ENCODE results near the gene CNNM2. TPM values are rescaled to one million over a fixed set of nuclear protein-coding genes. Genes with fewer than 3 reads are reported as not detected.

Gene CNNM2
- total RNA-seq, 1 experiment from 2014 or later = 16.1 TPM

- ChIA-PET CTCF (no interaction called here), POLR2A (no interaction called here)
- H3K27ac Mint-ChIP-seq (ENCODE audit: unreplicated experiment) = no peak overlapping the region
- intact Hi-C loops (cut with micrococcal nuclease; ENCODE audit: unreplicated experiment) = no loop called here
- no peak for DNase-seq
- H3K4me3 ChIP-seq (ENCODE audit: low read depth, low read length) = no peak overlapping the region
- no peaks in the 10 kb centered on the region for H3K27me3 ChIP-seq (replicated peaks; ENCODE audit: control insufficient read depth, insufficient read depth, low read length)
- H3K27me3 Mint-ChIP-seq (ENCODE audit: insufficient read depth, unreplicated experiment) = no peaks in the 10 kb centered on the region
- H3K36me3 Mint-ChIP-seq (ENCODE audit: insufficient read depth, unreplicated experiment) = no peaks in the 10 kb centered on the region
- TF ChIP-seq, protein P1, sequence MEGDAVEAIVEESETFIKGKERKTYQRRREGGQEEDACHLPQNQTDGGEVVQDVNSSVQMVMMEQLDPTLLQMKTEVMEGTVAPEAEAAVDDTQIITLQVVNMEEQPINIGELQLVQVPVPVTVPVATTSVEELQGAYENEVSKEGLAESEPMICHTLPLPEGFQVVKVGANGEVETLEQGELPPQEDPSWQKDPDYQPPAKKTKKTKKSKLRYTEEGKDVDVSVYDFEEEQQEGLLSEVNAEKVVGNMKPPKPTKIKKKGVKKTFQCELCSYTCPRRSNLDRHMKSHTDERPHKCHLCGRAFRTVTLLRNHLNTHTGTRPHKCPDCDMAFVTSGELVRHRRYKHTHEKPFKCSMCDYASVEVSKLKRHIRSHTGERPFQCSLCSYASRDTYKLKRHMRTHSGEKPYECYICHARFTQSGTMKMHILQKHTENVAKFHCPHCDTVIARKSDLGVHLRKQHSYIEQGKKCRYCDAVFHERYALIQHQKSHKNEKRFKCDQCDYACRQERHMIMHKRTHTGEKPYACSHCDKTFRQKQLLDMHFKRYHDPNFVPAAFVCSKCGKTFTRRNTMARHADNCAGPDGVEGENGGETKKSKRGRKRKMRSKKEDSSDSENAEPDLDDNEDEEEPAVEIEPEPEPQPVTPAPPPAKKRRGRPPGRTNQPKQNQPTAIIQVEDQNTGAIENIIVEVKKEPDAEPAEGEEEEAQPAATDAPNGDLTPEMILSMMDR (IDR thresholded peaks at IDR 0.05; ENCODE audit: insufficient read depth in 1 of 2, low read depth in 1 of 2, low read length in 1 of 2, severe bottlenecking in 1 of 2, unreplicated experiment in 1 of 2) = no peak
- no peaks in the 10 kb centered on the region for H3K9me3 ChIP-seq
- no peak overlapping the region for H3K4me3 Mint-ChIP-seq (ENCODE audit: unreplicated experiment)
- H3K4me1 ChIP-seq = no peaks in the 10 kb centered on the region
- no peaks in the 10 kb centered on the region for H3K9me3 Mint-ChIP-seq (ENCODE audit: unreplicated experiment)
- no peaks in the 10 kb centered on the region for H3K4me1 Mint-ChIP-seq (ENCODE audit: low read depth, unreplicated experiment)
- no peaks in the 10 kb centered on the region for H3K36me3 ChIP-seq (ENCODE audit: control insufficient read depth, insufficient read depth, low read length)
- BruUV-seq (replicated peaks) = no TSS peak
Observed at GRCh38 chr10:103040418-103040817, 122.3 kb downstream of the CNNM2 start.

GRCh38 chr10:103041391-103041790, 123.3 kb downstream of the CNNM2 start:
- H3K4me1 Mint-ChIP-seq (ENCODE audit: low read depth, unreplicated experiment) = no peaks in the 10 kb centered on the region
- CTCF ChIA-PET = no interaction called here

GRCh38 chr10:103042129-103042528, 124.0 kb downstream of the CNNM2 start:
- Histone ChIP-seq H3K4me3 (ENCODE audit: low read depth, low read length) (no peak overlapping the region), H3K36me3 (ENCODE audit: control insufficient read depth, insufficient read depth, low read length) (no peaks in the 10 kb centered on the region), H3K27me3 (replicated peaks; ENCODE audit: control insufficient read depth, insufficient read depth, low read length) (no peaks in the 10 kb centered on the region), H3K4me1 (no peaks in the 10 kb centered on the region), H3K9me3 (no peaks in the 10 kb centered on the region)
- intact Hi-C loops (cut with micrococcal nuclease; ENCODE audit: unreplicated experiment) = no loop called here
- Mint-ChIP-seq H3K4me3 (ENCODE audit: unreplicated experiment) (no peak overlapping the region), H3K36me3 (ENCODE audit: insufficient read depth, unreplicated experiment) (no peaks in the 10 kb centered on the region), H3K27ac (ENCODE audit: unreplicated experiment) (no peak overlapping the region), H3K27me3 (ENCODE audit: insufficient read depth, unreplicated experiment) (no peaks in the 10 kb centered on the region), H3K9me3 (ENCODE audit: unreplicated experiment) (no peaks in the 10 kb centered on the region), H3K4me1 (ENCODE audit: low read depth, unreplicated experiment) (no peaks in the 10 kb centered on the region)
- TF ChIP-seq, protein P1 (IDR thresholded peaks at IDR 0.05; ENCODE audit: insufficient read depth in 1 of 2, low read depth in 1 of 2, low read length in 1 of 2, severe bottlenecking in 1 of 2, unreplicated experiment in 1 of 2) = no peak
- CTCF ChIA-PET = no interaction called here
- no peak for DNase-seq
- no TSS peak for BruUV-seq (replicated peaks)
- POLR2A ChIA-PET = interaction anchor here (0.5 kb wide), 1 partner anchor 486 kb away, joined by 3 read pairs; no protein-coding TSS in a partner anchor

More at GRCh38 chr10:103041391-103041790, 123.3 kb downstream of the CNNM2 start:
- Mint-ChIP-seq H3K27ac (ENCODE audit: unreplicated experiment) (no peak overlapping the region), H3K4me3 (ENCODE audit: unreplicated experiment) (no peak overlapping the region), H3K27me3 (ENCODE audit: insufficient read depth, unreplicated experiment) (no peaks in the 10 kb centered on the region), H3K9me3 (ENCODE audit: unreplicated experiment) (no peaks in the 10 kb centered on the region), H3K36me3 (ENCODE audit: insufficient read depth, unreplicated experiment) (no peaks in the 10 kb centered on the region)
- DNase-seq = no peak
- H3K4me1 ChIP-seq = no peaks in the 10 kb centered on the region
- BruUV-seq (replicated peaks) = no TSS peak
- H3K4me3 ChIP-seq (ENCODE audit: low read depth, low read length) = no peak overlapping the region
- TF ChIP-seq, protein P1 (IDR thresholded peaks at IDR 0.05; ENCODE audit: insufficient read depth in 1 of 2, low read depth in 1 of 2, low read length in 1 of 2, severe bottlenecking in 1 of 2, unreplicated experiment in 1 of 2) = no peak
- no peaks in the 10 kb centered on the region for H3K36me3 ChIP-seq (ENCODE audit: control insufficient read depth, insufficient read depth, low read length)
- POLR2A ChIA-PET = no interaction called here
- H3K27me3 ChIP-seq (replicated peaks; ENCODE audit: control insufficient read depth, insufficient read depth, low read length) = no peaks in the 10 kb centered on the region
- intact Hi-C loops (cut with micrococcal nuclease; ENCODE audit: unreplicated experiment) = no loop called here
- no peaks in the 10 kb centered on the region for H3K9me3 ChIP-seq
